SIG-M5 (cell line): ENCODE data around the gene ATF7.
"Not testable (repeated sequence)": the region's sequence is repeated elsewhere in the genome, so short reads cannot be mapped to it uniquely, and the experiment has no call there.

Source experiments
- DNase-seq: peaks from one replicate; lab custom pipeline; 2025; lab: John Stamatoyannopoulos, UW

The ATF7 gene

DNA sequence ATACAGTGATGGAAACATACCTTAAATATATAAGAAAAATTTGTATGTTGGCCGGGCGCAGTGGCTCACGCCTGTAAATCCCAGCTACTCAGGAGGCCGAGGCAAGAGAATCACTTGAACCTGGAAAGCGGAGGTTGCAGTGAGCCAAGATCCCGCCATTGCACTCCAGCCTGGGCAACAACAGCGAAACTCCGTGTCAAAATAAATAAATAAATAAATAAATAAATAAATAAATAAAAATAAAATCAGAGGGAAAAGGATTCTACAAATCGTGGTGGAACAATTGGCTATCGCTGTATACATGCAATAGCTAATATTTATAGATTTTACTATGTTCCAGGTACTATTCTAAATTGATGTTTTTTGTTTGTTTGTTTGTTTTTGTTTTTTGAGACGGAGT lies 1.7 kb upstream of the ATF7 start:
- no peak for DNase-seq

DNA sequence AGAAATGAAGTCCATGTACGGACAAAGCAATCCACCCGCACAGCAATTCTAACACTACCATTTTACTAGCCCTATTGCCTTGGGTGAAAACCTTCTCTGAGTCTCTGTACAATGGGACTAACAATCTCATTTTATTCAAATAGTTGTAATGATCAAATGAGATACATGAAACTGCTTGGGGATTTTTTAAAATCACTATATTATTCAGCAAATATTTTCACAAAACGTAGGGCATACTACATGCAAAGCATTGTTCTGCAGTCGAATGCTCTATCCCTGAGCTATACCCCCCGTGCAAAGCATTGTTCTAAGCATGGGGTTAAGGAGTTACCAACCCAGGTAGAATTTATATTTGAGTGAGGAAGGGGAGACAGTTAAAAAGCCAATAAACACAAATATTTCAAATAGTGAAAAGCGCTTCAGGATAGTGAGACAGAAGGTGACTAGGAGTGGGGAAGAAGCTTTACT lies 554 bp upstream of the ATF7 start:
- DNase-seq, result no peak

- no peak for DNase-seq
These were observed 723 bp downstream of the ATF7 start for GRCh38 chr12:53625373-53625945.

GRCh38 chr12:53624956-53625355 lies 1.2 kb downstream of the ATF7 start:
- no peak for DNase-seq

DNA sequence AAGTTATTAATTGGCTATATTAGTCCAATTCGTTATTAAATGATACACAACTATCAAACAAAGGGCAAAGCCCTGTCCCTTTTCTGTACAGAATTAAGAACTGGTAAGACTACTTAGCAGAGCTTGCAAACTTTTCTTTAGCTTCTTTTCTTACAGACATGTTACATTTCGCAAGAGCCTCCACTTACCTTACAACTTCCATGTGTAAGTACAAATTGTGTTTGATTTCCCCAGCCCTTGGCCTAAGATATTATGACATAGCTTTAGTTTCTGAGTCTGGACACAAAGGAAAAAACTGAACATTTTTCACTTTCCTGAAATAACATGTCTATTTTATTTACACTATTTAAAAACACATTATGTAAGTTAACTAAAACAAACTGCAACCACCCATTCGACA lies 1.7 kb downstream of the ATF7 start:
- no peak for DNase-seq

GRCh38 chr12:53623548-53624385 lies 2.4 kb downstream of the ATF7 start:
- DNase-seq, result no peak

DNA sequence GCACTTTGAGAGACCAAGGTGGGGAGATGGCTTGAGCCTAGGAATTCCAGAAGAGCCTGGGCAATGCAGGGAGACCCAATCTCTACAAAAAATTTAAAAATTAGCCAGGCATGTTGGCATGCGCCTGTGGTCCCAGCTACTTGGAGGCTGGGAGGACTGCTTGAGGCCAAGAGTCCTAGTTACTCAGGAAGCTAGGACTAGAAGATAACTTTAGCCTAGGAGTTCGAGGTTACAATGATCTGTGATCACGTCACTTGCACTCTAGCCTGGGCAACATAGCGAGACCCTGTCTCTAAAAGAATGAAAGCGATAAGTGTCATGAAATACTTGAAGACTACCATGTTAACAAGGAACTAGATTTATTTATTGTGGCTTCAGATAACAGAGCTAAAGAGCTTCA lies 3.5 kb downstream of the ATF7 start:
- no peak for DNase-seq

DNA sequence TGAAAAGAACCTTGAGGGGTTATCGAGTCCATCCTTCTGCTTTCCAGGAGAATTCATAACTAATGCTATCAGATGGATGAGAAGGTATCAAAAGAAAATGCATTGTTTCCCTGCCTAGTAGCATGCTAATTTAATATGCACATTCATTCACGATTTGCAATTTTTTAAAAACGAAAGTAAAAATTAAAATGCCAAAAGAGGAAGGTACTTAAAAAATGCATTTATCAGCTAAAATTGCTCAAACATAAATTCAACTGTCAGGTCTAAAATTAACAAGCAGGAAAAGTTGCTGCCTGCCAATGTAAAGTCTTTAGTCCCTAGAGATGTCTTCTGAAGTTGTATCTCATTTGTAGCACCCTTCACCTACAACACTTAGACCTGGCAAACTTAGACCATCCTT lies 7.9 kb downstream of the ATF7 start:
- no peak for DNase-seq

DNA sequence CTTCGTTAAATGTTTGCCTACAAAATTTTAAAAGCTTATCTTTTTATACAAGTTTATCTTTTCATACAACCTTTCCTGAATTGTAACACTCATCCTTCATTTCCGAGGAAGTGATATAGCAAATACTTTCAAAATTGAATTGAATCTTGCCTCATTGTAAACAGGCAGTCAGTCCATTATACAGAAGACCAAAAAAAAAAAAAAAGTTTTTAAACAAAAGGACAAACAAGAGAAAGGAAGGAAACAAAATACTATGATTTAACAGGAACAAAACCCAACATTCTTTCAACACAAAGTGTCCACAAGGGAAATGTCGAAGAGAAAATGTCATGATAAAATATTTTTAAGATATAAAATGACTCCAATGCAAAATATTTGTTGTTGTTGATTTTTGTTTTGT lies 8.5 kb downstream of the ATF7 start:
- no peak for DNase-seq

GRCh38 chr12:53616950-53617349 lies 9.2 kb downstream of the ATF7 start:
- DNase-seq, result no peak

DNA sequence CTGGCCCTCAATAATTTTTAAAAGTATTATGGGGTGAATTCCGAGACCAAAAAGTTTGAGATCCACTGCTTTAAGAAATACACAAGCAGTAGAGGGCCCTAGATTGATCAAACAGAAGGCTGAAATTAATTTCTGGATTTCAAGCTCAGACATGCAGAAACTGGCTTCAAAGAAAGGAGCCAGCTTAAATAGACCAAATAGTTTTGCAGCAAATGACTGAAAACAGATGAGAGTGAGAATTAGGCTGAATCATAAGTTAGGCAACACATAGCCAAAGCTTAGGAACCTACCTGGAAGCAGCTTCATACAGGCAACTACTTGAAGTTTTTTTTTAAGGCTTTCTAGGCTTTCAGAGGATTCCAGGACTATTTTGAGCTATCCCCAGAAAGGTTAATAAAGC lies 12.4 kb downstream of the ATF7 start:
- no peak for DNase-seq

DNA sequence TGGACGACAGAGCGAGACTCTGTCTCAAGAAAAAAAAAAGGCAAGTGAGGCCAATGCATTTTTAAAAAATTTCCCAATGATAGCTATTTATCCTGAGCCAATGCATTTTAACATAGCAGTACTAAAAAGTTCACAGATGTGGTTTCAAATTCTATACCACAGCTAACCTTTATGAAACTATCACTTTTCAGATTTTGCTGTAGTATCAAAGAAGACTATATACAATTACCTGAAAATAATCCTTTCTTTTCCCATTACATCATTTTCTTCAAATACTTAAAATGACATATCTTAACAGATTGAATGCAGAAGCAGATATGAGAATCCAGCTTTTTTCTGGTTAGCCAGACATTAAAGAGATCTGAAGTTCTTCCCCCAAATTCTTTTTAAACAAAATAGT lies 13.2 kb downstream of the ATF7 start:
- DNase-seq, result no peak

GRCh38 chr12:53611304-53611703 lies 14.9 kb downstream of the ATF7 start:
- no peak for DNase-seq

GRCh38 chr12:53606688-53607087 lies 19.5 kb downstream of the ATF7 start:
- not testable (repeated sequence) for DNase-seq

DNA sequence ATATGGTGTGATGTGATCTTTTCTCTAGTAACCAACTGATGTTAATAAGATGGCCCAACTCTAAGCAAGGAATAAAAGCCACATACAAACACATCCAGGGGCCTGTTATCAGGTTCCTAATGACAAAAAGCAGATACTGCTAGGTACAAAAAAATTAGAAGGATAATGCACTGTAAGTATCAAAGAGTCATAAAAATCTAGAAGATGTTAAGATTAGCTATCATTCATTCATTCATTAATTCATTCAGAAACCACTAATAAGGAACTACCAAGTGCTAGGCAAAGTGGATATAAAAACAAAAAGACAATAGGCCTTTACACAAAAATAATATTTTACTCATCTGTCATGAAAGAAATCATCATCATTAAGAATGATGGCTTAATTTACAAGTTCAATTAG lies 21.6 kb downstream of the ATF7 start:
- DNase-seq, result no peak

DNA sequence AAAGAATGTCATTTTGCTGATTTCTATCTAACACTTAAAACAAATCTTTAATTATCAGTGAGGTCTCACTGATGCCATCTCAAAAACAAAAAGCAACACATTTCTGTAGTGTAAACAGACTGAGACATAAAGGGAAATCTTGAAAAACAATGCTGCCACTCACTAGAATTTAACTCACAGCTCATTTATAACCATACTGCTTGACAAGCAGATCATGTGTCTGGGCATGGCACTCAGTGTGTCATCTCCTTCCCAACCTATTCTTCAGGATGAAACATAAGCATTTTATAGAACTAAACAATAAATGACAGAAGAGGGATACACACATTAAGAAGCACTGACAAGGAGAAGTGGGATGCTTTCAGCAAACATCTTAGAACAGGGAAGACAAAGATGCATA lies 22.4 kb downstream of the ATF7 start:
- no peak for DNase-seq

GRCh38 chr12:53603196-53603595 lies 23.0 kb downstream of the ATF7 start:
- DNase-seq, result no peak

DNA sequence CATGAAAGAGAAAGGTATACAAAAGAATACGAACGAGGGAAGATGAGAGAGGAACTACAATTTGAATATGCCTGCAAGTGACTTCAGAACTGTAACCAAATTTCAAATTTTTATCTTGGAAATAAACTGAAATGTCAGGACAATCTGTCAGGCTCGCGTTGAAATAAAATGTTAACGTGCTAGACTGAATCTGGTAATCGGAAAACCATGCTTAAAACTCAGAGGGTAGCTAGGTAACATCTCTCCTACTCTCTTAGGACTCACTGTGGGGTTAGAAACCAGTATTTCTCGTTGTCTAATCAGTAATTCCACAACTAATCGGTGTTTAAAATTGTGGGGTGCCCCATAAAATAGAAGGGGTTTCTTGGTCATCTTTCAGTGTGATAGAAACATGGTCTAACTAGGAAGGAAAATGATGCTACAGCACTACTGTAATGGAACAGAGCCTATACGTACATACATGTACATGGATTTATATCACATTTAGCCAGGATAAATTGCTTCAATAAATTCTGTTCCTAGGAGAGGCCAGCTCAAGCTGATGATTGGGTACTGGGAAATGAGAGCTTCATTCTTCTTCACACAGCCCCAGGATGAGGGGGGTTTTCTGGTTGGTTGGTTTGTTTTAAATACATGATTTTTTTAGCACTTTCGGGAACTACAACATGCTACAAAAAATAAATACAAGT lies 23.9 kb downstream of the ATF7 start:
- DNase-seq, result no peak

GRCh38 chr12:53601296-53601847 lies 24.8 kb downstream of the ATF7 start:
- no peak for DNase-seq

DNA sequence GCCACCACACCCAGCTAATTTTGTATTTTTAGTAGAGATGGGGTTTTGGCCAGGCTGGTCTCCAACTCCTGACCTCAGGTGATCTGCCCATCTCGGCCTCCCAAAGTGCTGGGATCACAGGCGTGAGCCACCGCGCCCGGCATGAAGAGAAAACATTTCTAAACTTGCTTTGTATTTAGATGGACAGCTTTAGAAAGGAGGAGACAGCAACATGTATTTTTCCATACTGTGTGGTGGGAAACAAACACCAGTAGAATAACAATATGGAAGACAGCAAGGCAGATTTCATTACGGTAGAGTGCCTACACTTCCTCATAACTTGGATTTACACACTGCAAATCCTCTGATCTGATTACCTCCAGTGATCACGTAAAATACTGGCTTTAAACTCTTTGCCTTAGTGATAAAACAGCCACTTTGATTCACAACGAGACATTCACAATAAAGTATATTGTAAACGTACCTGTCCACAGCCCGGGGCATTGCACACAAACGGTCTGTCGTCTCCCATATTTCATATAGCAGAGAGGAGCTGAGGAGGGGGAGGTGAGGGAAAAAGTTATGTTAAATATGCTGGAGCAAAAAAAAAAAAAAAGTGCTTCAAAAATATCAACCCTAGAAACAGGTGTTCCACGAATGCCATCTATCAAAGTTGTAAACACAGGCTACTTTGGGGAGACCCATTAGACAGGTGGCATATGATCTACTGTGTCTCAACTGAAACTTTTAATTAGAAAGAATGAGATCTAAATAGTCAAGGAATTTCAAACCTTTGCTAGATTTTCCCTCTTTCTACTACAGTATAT lies 25.5 kb downstream of the ATF7 start:
- DNase-seq, result no peak

DNA sequence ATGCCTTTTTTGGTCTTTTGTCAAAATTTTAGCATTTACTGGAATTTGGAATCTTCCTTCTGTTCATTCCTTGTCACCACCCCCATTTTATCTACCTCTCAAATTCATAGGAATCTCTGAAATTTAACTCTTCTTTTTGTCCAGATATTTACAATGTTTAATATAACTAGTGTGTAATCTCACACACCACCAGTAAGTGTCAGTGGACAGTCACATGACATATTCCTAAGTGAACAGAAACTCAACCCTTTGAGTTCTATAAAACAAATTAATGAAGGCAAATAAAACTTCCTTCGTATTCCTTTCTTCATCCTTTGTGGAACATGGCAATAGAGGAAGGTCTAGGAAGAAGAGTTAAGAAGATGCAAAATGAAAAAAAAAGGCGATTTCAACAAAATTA lies 26.6 kb downstream of the ATF7 start:
- DNase-seq, result no peak

GRCh38 chr12:53598971-53599370 lies 27.2 kb downstream of the ATF7 start:
- not testable (repeated sequence) for DNase-seq
